HCT116 (cell line): ENCODE data around the gene FBXL4. TPM values are rescaled to one million over a fixed set of nuclear protein-coding genes. Genes with fewer than 3 reads are reported as not detected.

Experiments used
- ATAC-seq: fragments of 200-7000 bp; cut with Tn5 transposase; 2 replicates; pipeline ENCODE4 v1.9.1; 2020; ENCODE audit warnings: mild to moderate bottlenecking, moderate library complexity
- BruUV-seq: library from RNA; stranded (reverse); fragments of 400-500 nt; replicated peaks from 2 replicates; lab custom pipeline; 2021; lab: Mats Ljungman, UMichigan
- CTCF ChIA-PET: fragments of 300-600 bp; sonication (Branson Sonifier 250); formaldehyde crosslinking; loops from one replicate; lab custom pipeline; 2021; ENCODE audit warnings: antibody characterized with exemption; lab: Charles Lee
- POLR2A ChIA-PET: fragments of 300-600, 350-600 bp; sonication (Branson Sonifier 250); formaldehyde crosslinking; loops from one replicate; lab custom pipeline; 2021; ENCODE audit warnings: antibody characterized with exemption; lab: Charles Lee
- RAD21 ChIA-PET, 2 experiments: fragments of 300-600 bp; sonication (Branson Sonifier 250); formaldehyde crosslinking; loops; one replicate each; lab custom pipeline; 2023; ENCODE audit warnings: low total read pairs in 2 of 2; ENCODE audit not compliant: uncharacterized antibody in 2 of 2, unreplicated experiment in 2 of 2, low non-redundant PET in 1 of 2; lab: Charles Lee
- DNase-seq: peaks from one replicate; pipeline ENCODE4 v3.0.0-alpha.2; 2010; ENCODE audit warnings: low read depth, low spot score
- H2AFZ ChIP-seq: fragments of 200-600 bp; shearing (Covaris generic), sonication (generic); 2 replicates; pipeline ENCODE4 v1.6.1; 2017; ENCODE audit warnings: low read depth, mixed run types, mixed read lengths, antibody characterized with exemption, low read length; ENCODE audit not compliant: poor library complexity, severe bottlenecking
- H3K27ac ChIP-seq: 2 replicates; pipeline ENCODE4 v1.5.1; 2012; ENCODE audit warnings: low read depth, low read length
- H3K27me3 ChIP-seq: fragments of 200-600 bp; sonication (generic); 2 replicates; pipeline ENCODE4 v1.6.1; 2016; ENCODE audit warnings: mixed run types, low read length, mixed read lengths; ENCODE audit not compliant: insufficient read depth
- H3K36me3 ChIP-seq, 2 experiments: fragments of 200-500 bp in 1 of 2; fragments of 200-600 bp in 1 of 2; sonication (Bioruptor generic) in 1 of 2; sonication (generic) in 1 of 2; 2 replicates each; pipeline versions ENCODE4 v1.5.1 to v1.6.1; 2014 to 2016; ENCODE audit warnings: low read length in 2 of 2, inconsistent platforms in 1 of 2, mixed read lengths in 1 of 2, mixed run types in 1 of 2; ENCODE audit not compliant: insufficient read depth in 2 of 2, control insufficient read depth in 1 of 2
- H3K4me1 ChIP-seq, 2 experiments: fragments of 200-600 bp in 1 of 2; sonication (generic) in 1 of 2; 2 replicates each; pipeline versions ENCODE4 v1.5.1 to v1.6.1; 2012 to 2017; ENCODE audit warnings: low read length in 2 of 2, inconsistent platforms in 1 of 2, mild to moderate bottlenecking in 1 of 2, mixed read lengths in 1 of 2, mixed run types in 1 of 2, moderate library complexity in 1 of 2; ENCODE audit not compliant: insufficient read depth in 2 of 2, control insufficient read depth in 1 of 2
- H3K4me2 ChIP-seq: fragments of 200-600 bp; sonication (generic); 2 replicates; pipeline ENCODE4 v1.6.1; 2017; ENCODE audit warnings: mixed run types, low read length, mixed read lengths
- H3K4me3 ChIP-seq, 2 experiments: fragments of 200-600 bp in 1 of 2; sonication (generic) in 1 of 2; replicated peaks in 1 of 2; 2 replicates each; pipeline ENCODE4 v1.5.1; 2011 to 2016; ENCODE audit warnings: low read length in 2 of 2, control low read depth in 1 of 2, low read depth in 1 of 2, mild to moderate bottlenecking in 1 of 2, mixed read lengths in 1 of 2, mixed run types in 1 of 2
- H3K79me2 ChIP-seq: fragments of 200-600 bp; sonication (generic); 2 replicates; pipeline ENCODE4 v1.6.1; 2017; ENCODE audit warnings: mild to moderate bottlenecking, mixed run types, low read length, moderate library complexity, mixed read lengths; ENCODE audit not compliant: insufficient read depth
- H3K9ac ChIP-seq: fragments of 200-600 bp; sonication (generic); 2 replicates; pipeline ENCODE4 v1.6.1; 2016; ENCODE audit warnings: low read length, mixed read lengths
- H3K9me2 ChIP-seq: fragments of 200-600 bp; sonication (generic), shearing (Covaris generic); 2 replicates; pipeline ENCODE4 v1.6.1; 2017; ENCODE audit warnings: mixed run types, mild to moderate bottlenecking, moderate library complexity; ENCODE audit not compliant: insufficient read depth
- H3K9me3 ChIP-seq, 2 experiments: fragments of 200-500 bp in 1 of 2; fragments of 200-600 bp in 1 of 2; sonication (Bioruptor generic) in 1 of 2; sonication (generic) in 1 of 2; 2 replicates each; pipeline ENCODE4 v1.6.1; 2014 to 2017; ENCODE audit warnings: low read length in 2 of 2, mixed read lengths in 2 of 2, inconsistent platforms in 1 of 2, low read depth in 1 of 2, mild to moderate bottlenecking in 1 of 2, mixed run types in 1 of 2, moderate library complexity in 1 of 2; ENCODE audit not compliant: control insufficient read depth in 1 of 2, insufficient read depth in 1 of 2
- H4K20me1 ChIP-seq: fragments of 200-600 bp; sonication (generic), shearing (Covaris generic); 2 replicates; pipeline ENCODE4 v1.6.1; 2017; ENCODE audit warnings: mixed run types, mild to moderate bottlenecking, moderate library complexity; ENCODE audit not compliant: insufficient read depth
- CEBPB ChIP-seq: IDR thresholded peaks from 2 replicates; pipeline ENCODE4 v1.6.1; 2012; ENCODE audit warnings: low read depth
- EGR1 ChIP-seq: IDR thresholded peaks from 2 replicates; pipeline ENCODE4 v1.6.1; 2012; ENCODE audit warnings: low read depth
- EZH2phosphoT487 ChIP-seq: fragments of 200-600 bp; IDR thresholded peaks from 2 replicates; pipeline ENCODE4 v1.6.1; 2018; ENCODE audit warnings: antibody characterized with exemption, borderline replicate concordance
- FOSL1 ChIP-seq: IDR thresholded peaks from 2 replicates; pipeline ENCODE4 v1.6.1; 2012; ENCODE audit warnings: low read depth
- JUND ChIP-seq: IDR thresholded peaks from 2 replicates; pipeline ENCODE4 v1.6.1; 2012
- POLR2AphosphoS5 ChIP-seq: IDR thresholded peaks from 2 replicates; pipeline ENCODE4 v1.6.1; 2011; ENCODE audit warnings: mild to moderate bottlenecking, low read depth, low read length, moderate library complexity
- RAD21 ChIP-seq: IDR thresholded peaks from 2 replicates; pipeline ENCODE4 v1.6.1; 2012; ENCODE audit warnings: low read depth, mild to moderate bottlenecking
- SIN3A ChIP-seq: IDR thresholded peaks from 2 replicates; pipeline ENCODE4 v1.6.1; 2012; ENCODE audit warnings: low read depth
- SP1 ChIP-seq: IDR thresholded peaks from 2 replicates; pipeline ENCODE4 v1.6.1; 2012; ENCODE audit warnings: low read depth
- SRF ChIP-seq: IDR thresholded peaks from 2 replicates; pipeline ENCODE4 v1.6.1; 2012; ENCODE audit warnings: low read depth
- ZFX ChIP-seq: fragments of 450-650 bp; IDR thresholded peaks from 2 replicates; pipeline ENCODE4 v1.6.1; 2017
- ZNF274 ChIP-seq: fragments of 200-500 bp; sonication (Bioruptor generic); IDR thresholded peaks from 2 replicates; pipeline ENCODE4 v1.6.1; 2014; ENCODE audit warnings: mild to moderate bottlenecking, low read depth, low read length, inconsistent platforms
- intact Hi-C: fragments of 100-400 bp; cut with micrococcal nuclease; formaldehyde crosslinking; loops from 2 replicates; pipeline ENCODE4 v1.10.0; 2022
- total RNA-seq: library from RNA; stranded (reverse); gene quantifications from one replicate; pipeline ENCODE4 v1.2.1, GENCODE V29; 2021; ENCODE audit not compliant: unreplicated experiment

The FBXL4 gene
- total RNA-seq, 1 experiment from 2014 or later: 15.7 TPM

DNA sequence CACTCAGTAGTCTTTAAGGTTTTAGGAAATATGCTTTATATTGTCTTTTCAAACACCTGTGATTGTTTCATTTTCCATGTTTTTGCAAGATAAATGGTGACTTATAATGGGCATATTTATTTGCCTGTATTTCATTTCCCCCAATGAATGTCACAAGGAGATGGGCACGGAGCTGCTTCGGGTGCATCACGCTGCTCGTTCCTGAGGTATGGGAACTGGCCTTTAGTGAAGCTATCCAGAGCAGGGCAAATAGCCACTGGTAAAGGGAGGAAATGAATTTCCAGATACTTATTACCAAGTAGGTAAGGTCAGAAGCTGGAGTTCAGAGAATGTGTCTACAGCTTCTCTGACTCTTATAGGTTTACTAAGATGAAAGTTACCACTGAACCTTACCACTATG lies 109.7 kb downstream of the FBXL4 start:
- ChIA-PET POLR2A (no interaction called here), RAD21 (no interaction called here), CTCF (interaction anchor here (1.1 kb wide), 1 partner anchor 68 kb away, joined by 3 read pairs; no protein-coding TSS in a partner anchor)
- Histone ChIP-seq H3K27ac (no peak overlapping the region), H3K27me3 (peaks cover 18% of the 10 kb centered on the region; the same call in 1 of the 2 replicates), H3K36me3 (no peaks in the 10 kb centered on the region), H3K9ac (no peak overlapping the region), H2AFZ (no peak overlapping the region), H3K79me2 (no peaks in the 10 kb centered on the region), H4K20me1 (no peaks in the 10 kb centered on the region), H3K4me2 (no peak overlapping the region), H3K4me3 (no peak overlapping the region), H3K4me1 (no peaks in the 10 kb centered on the region), H3K9me3 (no peaks in the 10 kb centered on the region), H3K9me2 (no peaks in the 10 kb centered on the region)
- ATAC-seq: no peak
- no peak for DNase-seq
- BruUV-seq: no TSS peak
- TF ChIP-seq SRF: no peak
- no peak for TF ChIP-seq SIN3A
- TF ChIP-seq ZNF274: no peak
- TF ChIP-seq CEBPB: no peak
- TF ChIP-seq POLR2AphosphoS5: no peak
- no peak for TF ChIP-seq JUND
- no peak for TF ChIP-seq EZH2phosphoT487
- no peak for TF ChIP-seq SP1
- no peak for TF ChIP-seq EGR1
- no peak for TF ChIP-seq RAD21
- intact Hi-C loops: no loop called here

DNA sequence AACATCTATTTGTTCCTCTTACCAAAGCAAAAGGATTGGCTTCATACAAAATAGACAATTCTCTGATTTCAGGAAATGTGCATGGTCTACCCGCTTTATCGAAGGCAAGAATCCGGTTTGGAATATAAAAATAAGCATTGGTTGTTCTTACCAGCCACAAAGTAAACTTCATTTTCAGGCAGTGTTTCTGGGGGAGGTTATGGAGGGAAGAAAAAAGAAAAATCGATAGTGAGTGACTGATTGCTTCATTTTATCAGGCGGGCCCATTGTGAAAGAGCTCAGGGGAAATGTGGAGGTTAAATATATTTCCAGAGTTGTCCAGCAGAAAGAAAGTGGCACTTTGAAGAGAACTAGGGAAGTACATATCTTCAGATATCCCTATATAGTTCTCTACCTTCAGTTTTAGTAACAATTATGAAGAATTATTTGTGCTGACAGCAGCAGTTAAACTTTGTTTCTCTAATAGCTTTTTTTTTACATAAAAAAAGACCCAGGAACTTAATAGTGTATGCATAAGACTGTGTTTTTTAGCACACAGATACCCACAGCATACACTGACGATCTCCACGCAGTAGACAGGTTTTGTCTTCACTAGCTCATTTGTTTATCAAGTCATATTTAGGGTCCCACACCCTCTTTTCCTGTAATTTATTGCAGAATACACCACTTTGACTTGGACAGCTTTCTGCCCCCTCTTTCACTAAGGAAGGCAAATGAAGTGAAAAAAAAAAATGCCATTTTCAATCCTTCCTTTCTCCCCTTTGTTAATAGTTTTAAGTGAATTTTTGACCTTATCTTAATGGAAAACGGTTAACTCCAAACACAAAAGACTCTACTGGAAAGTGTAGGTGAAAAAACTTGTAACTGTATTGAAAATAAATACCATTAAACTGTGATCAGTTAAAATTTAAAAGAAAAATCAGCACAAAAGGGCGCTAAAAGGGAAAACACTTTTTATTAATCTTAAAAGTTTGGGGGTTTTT lies 110.5 kb downstream of the FBXL4 start:
- H3K9me3 ChIP-seq: no peaks in the 10 kb centered on the region
- no peaks in the 10 kb centered on the region for H3K36me3 ChIP-seq
- RAD21 ChIA-PET: no interaction called here
- intact Hi-C loops: no loop called here
- DNase-seq: no peak
- no peak overlapping the region for H3K4me3 ChIP-seq
- CTCF ChIA-PET: interaction anchor here (1.1 kb wide), 1 partner anchor 68 kb away, joined by 3 read pairs; no protein-coding TSS in a partner anchor
- no peaks in the 10 kb centered on the region for H3K4me1 ChIP-seq
- BruUV-seq: no TSS peak
- H3K27me3 ChIP-seq: peaks cover 18% of the 10 kb centered on the region; the same call in 1 of the 2 replicates
- H4K20me1 ChIP-seq: no peaks in the 10 kb centered on the region
- no peak overlapping the region for H3K9ac ChIP-seq
- no peaks in the 10 kb centered on the region for H3K9me2 ChIP-seq
- no peak for TF ChIP-seq ZFX
- no peak for TF ChIP-seq FOSL1
- no peak for TF ChIP-seq ZNF274
- TF ChIP-seq, all 23 proteins: peak for 0
- H2AFZ ChIP-seq: no peak overlapping the region
- no peaks in the 10 kb centered on the region for H3K79me2 ChIP-seq
- POLR2A ChIA-PET: no interaction called here
- no peak overlapping the region for H3K27ac ChIP-seq
- no peak for ATAC-seq
- H3K4me2 ChIP-seq: no peak overlapping the region
